GM12801 (cell line): ENCODE data around the gene THOC7.

Experiments used
- CTCF ChIP-seq: IDR thresholded peaks from one replicate; pipeline ENCODE4 v1.5.1; 2011; ENCODE audit warnings: control low read depth; ENCODE audit not compliant: insufficient read length; ENCODE audit errors: extremely low read depth

The THOC7 gene

GRCh38 chr3:63909431-63909830 is 45.8 kb upstream of the THOC7 start:
- TF ChIP-seq CTCF = no peak

GRCh38 chr3:63908776-63909175 is 45.2 kb upstream of the THOC7 start:
- TF ChIP-seq CTCF = no peak

GRCh38 chr3:63908081-63908736 is 44.6 kb upstream of the THOC7 start:
- no peak for TF ChIP-seq CTCF

- TF ChIP-seq CTCF = no peak
Observed at GRCh38 chr3:63905731-63906620, 42.4 kb upstream of the THOC7 start.

DNA sequence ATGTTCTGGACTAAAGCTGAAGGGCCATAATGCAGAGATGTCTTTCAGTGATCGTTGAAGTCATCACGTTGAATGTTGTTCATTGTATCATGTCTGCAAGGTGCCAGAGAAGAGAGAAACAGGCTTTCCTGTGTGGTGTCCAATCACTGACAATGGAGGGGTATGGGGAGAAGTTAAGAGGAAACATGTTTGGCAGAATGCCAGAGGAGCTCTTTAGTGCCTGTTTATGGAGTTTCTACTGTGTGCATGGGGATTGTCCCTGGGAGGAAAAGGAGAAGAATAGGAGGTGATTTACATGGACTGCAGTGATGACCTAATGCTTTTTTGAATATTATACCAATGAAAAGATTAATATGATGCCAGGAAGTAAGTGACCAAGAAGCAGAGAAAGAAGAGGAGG is 36.9 kb upstream of the THOC7 start:
- TF ChIP-seq CTCF = no peak

- no peak for TF ChIP-seq CTCF
Observed at GRCh38 chr3:63900010-63900409, 36.4 kb upstream of the THOC7 start.

GRCh38 chr3:63896332-63897030 is 32.9 kb upstream of the THOC7 start:
- TF ChIP-seq CTCF = no peak
